A549 treated with AZD9567 at 1 μM for 4 hours (cell line): Measurements from ENCODE around the gene KRT20. TPM values are rescaled to one million over a fixed set of nuclear protein-coding genes. Genes with fewer than 3 reads are reported as not detected.

ENCODE experiments used
- total RNA-seq: library from RNA; stranded (reverse); fragments of 200-300 nt; extraction: Qiagen RNA extraction; gene quantifications from 5 replicates; pipeline ENCODE4 v1.2.3, GENCODE V29; 2022; ENCODE audit not compliant: insufficient read depth

Gene KRT20
- 0.23 to 0.42 TPM (median 0.35 TPM) in 4 of 5 replicates, not detected in the other for total RNA-seq

GRCh38 chr17:40884708-40885512, at the start of gene KRT20:
Gene KRT20, minus strand, starts transcription at chr17:40885242. Its CDS starts 57 bp downstream, at chr17:40885185.

GRCh38 chr17:40866838-40867237, 18.2 kb downstream of the KRT20 start, which contains the start of gene KRT12:
Gene KRT12, minus strand, starts transcription at chr17:40867223. Its CDS starts 37 bp downstream, at chr17:40867186.

Other genes with a start within 250 kb of the KRT20 start
- 98.4 to 106 TPM (median 105 TPM) in 5 replicates for gene SMARCE1, start 237.4 kb downstream of the KRT20 start, total RNA-seq
- 0.21 to 0.65 TPM (median 0.38 TPM) in 4 of 5 replicates, not detected in the other for gene KRT222, start 220.1 kb downstream of the KRT20 start, total RNA-seq
- gene KRT24, start 181.5 kb downstream of the KRT20 start, total RNA-seq: not detected in 5 replicates
- not detected in 5 replicates for gene KRT25, start 129.9 kb downstream of the KRT20 start, total RNA-seq
- gene KRT26, start 113.0 kb downstream of the KRT20 start, total RNA-seq: not detected in 5 replicates
- gene KRT27, start 102.7 kb downstream of the KRT20 start, total RNA-seq: 0.12 TPM in 1 of 5 replicates, not detected in the others
- not detected in 5 replicates for gene KRT28, start 85.3 kb downstream of the KRT20 start, total RNA-seq
- gene KRT10, start 62.6 kb downstream of the KRT20 start, total RNA-seq: 51.8 to 115 TPM (median 108 TPM) in 5 replicates
- gene KRT12, start 18.0 kb downstream of the KRT20 start, total RNA-seq: not detected in 5 replicates
- 0.07 to 0.26 TPM (median 0.07 TPM) in 3 of 5 replicates, not detected in the others for gene KRT23, start 52.4 kb upstream of the KRT20 start, total RNA-seq
- gene KRT39, start 81.7 kb upstream of the KRT20 start, total RNA-seq: not detected in 5 replicates
- gene KRT40, start 99.1 kb upstream of the KRT20 start, total RNA-seq: not detected in 5 replicates
- gene KRTAP3-3, start 108.9 kb upstream of the KRT20 start, total RNA-seq: not detected in 5 replicates
- gene KRTAP3-2, start 114.7 kb upstream of the KRT20 start, total RNA-seq: 0.16 to 3.6 TPM (median 0.25 TPM) in 5 replicates
- not detected in 5 replicates for gene KRTAP3-1, start 123.9 kb upstream of the KRT20 start, total RNA-seq
- gene KRTAP1-5, start 142.0 kb upstream of the KRT20 start, total RNA-seq: not detected in 5 replicates
- not detected in 5 replicates for gene KRTAP1-4, start 145.0 kb upstream of the KRT20 start, total RNA-seq
- not detected in 5 replicates for gene KRTAP1-3, start 149.6 kb upstream of the KRT20 start, total RNA-seq
- not detected in 5 replicates for gene KRTAP1-1, start 156.2 kb upstream of the KRT20 start, total RNA-seq
- gene KRTAP2-1, start 162.1 kb upstream of the KRT20 start, total RNA-seq: not detected in 5 replicates
- gene KRTAP2-2, start 170.0 kb upstream of the KRT20 start, total RNA-seq: not detected in 5 replicates
- 0.09 to 0.19 TPM (median 0.17 TPM) in 4 of 5 replicates, not detected in the other for gene KRTAP2-3, start 174.9 kb upstream of the KRT20 start, total RNA-seq
- gene KRTAP2-4, start 180.6 kb upstream of the KRT20 start, total RNA-seq: not detected in 5 replicates
- gene KRTAP4-7, start 198.9 kb upstream of the KRT20 start, total RNA-seq: not detected in 5 replicates
- gene KRTAP4-8, start 212.9 kb upstream of the KRT20 start, total RNA-seq: not detected in 5 replicates
- gene KRTAP4-16, start 217.0 kb upstream of the KRT20 start, total RNA-seq: not detected in 5 replicates
- not detected in 5 replicates for gene KRTAP4-9, start 220.1 kb upstream of the KRT20 start, total RNA-seq
- gene KRTAP4-11, start 233.1 kb upstream of the KRT20 start, total RNA-seq: not detected in 5 replicates
- not detected in 5 replicates for gene KRTAP4-12, start 238.9 kb upstream of the KRT20 start, total RNA-seq